Measurements from ENCODE around the gene ATAD5.
"Not testable (repeated sequence)": the region's sequence is repeated elsewhere in the genome, so short reads cannot be mapped to it uniquely, and the experiment has no call there.

ATAD5 gene

GRCh38 chr17:30908717-30909420 is 77.1 kb downstream of the ATAD5 start:
- Histone ChIP-seq H3K4me3 (ENCODE audit: low read depth, low read length) (no peak overlapping the region), H3K36me3 (ENCODE audit: control insufficient read depth, insufficient read depth, low read length) (no peaks in the 10 kb centered on the region), H3K79me2 (peaks cover 5% of the 10 kb centered on the region), H3K9ac (no peak overlapping the region), H3K9me3 (ENCODE audit: control insufficient read depth, low read length) (no peaks in the 10 kb centered on the region), H2AFZ (no peak overlapping the region), H3K4me2 (ENCODE audit: low read length) (no peak overlapping the region), H3K27ac (no peak overlapping the region), H3K27me3 (ENCODE audit: control insufficient read depth, insufficient read depth, low read length) (no peaks in the 10 kb centered on the region), H3K4me1 (no peaks in the 10 kb centered on the region)
- TF ChIP-seq CTCF (IDR thresholded peaks at IDR 0.05): no peak

- H3K27me3 ChIP-seq (ENCODE audit: control insufficient read depth, insufficient read depth, low read length); H3K36me3 ChIP-seq (ENCODE audit: control insufficient read depth, insufficient read depth, low read length); H3K4me2 ChIP-seq (ENCODE audit: low read length); H3K79me2 ChIP-seq; H3K27ac ChIP-seq; H3K4me1 ChIP-seq; H3K9me3 ChIP-seq (ENCODE audit: control insufficient read depth, low read length); H3K9ac ChIP-seq; H3K4me3 ChIP-seq (ENCODE audit: low read depth, low read length); H2AFZ ChIP-seq: not testable (repeated sequence)
Observed at GRCh38 chr17:30910151-30910550, 78.4 kb downstream of the ATAD5 start.

- Histone ChIP-seq H2AFZ (no peak overlapping the region), H3K27me3 (ENCODE audit: control insufficient read depth, insufficient read depth, low read length) (no peaks in the 10 kb centered on the region), H3K9ac (no peak overlapping the region), H3K27ac (no peak overlapping the region), H3K4me1 (no peaks in the 10 kb centered on the region), H3K4me3 (ENCODE audit: low read depth, low read length) (no peak overlapping the region), H3K36me3 (ENCODE audit: control insufficient read depth, insufficient read depth, low read length) (no peaks in the 10 kb centered on the region), H3K79me2 (no peaks in the 10 kb centered on the region), H3K9me3 (ENCODE audit: control insufficient read depth, low read length) (no peaks in the 10 kb centered on the region), H3K4me2 (ENCODE audit: low read length) (no peak overlapping the region)
- no peak for TF ChIP-seq CTCF (IDR thresholded peaks at IDR 0.05)
Observed at GRCh38 chr17:30913955-30914354, 82.2 kb downstream of the ATAD5 start.

- H3K9me3 ChIP-seq (ENCODE audit: control insufficient read depth, low read length): no peaks in the 10 kb centered on the region
- H3K4me2 ChIP-seq (ENCODE audit: low read length): no peak overlapping the region
- no peak overlapping the region for H3K9ac ChIP-seq
- no peak overlapping the region for H3K27ac ChIP-seq
- H3K36me3 ChIP-seq (ENCODE audit: control insufficient read depth, insufficient read depth, low read length): no peaks in the 10 kb centered on the region
- H3K4me3 ChIP-seq (ENCODE audit: low read depth, low read length): no peak overlapping the region
- H3K79me2 ChIP-seq: no peaks in the 10 kb centered on the region
- no peaks in the 10 kb centered on the region for H3K27me3 ChIP-seq (ENCODE audit: control insufficient read depth, insufficient read depth, low read length)
- H3K4me1 ChIP-seq: no peaks in the 10 kb centered on the region
- no peak overlapping the region for H2AFZ ChIP-seq
- TF ChIP-seq CTCF (IDR thresholded peaks at IDR 0.05): no peak
Observed at GRCh38 chr17:30915833-30916611, 84.3 kb downstream of the ATAD5 start.

- no peak for TF ChIP-seq CTCF (IDR thresholded peaks at IDR 0.05)
- Histone ChIP-seq H3K79me2 (no peaks in the 10 kb centered on the region), H3K4me3 (ENCODE audit: low read depth, low read length) (no peak overlapping the region), H3K9ac (no peak overlapping the region), H2AFZ (no peak overlapping the region), H3K27ac (no peak overlapping the region), H3K36me3 (ENCODE audit: control insufficient read depth, insufficient read depth, low read length) (no peaks in the 10 kb centered on the region), H3K27me3 (ENCODE audit: control insufficient read depth, insufficient read depth, low read length) (no peaks in the 10 kb centered on the region), H3K4me2 (ENCODE audit: low read length) (no peak overlapping the region), H3K4me1 (no peaks in the 10 kb centered on the region), H3K9me3 (ENCODE audit: control insufficient read depth, low read length) (no peaks in the 10 kb centered on the region)
Observed at GRCh38 chr17:30917050-30917449, 85.3 kb downstream of the ATAD5 start.

Measured in parathyroid adenoma (tissue), 2 donors.